Left colon (tissue), 2 donors: ENCODE data around the gene AGPAT3. TPM values are rescaled to one million over a fixed set of nuclear protein-coding genes. Genes with fewer than 3 reads are reported as not detected.

Source experiments
- ATAC-seq: fragments of 200-7000 bp; cut with Tn5 transposase; one replicate; pipeline ENCODE4 v1.9.1; 2020; ENCODE audit warnings: mild to moderate bottlenecking, moderate library complexity
- DNase-seq, 2 donors: peaks; one replicate each; pipeline ENCODE4 v3.0.0-alpha.2; 2020
- intact Hi-C, 2 donors: fragments of 100-400 bp; cut with DNase I in 1 of 2; cut with micrococcal nuclease in 1 of 2; formaldehyde crosslinking; loops; one replicate each; pipeline versions ENCODE4 v1.11.2 to v1.14.0; 2022; cut with DNase I, micrococcal nuclease
- total RNA-seq, 2 donors: library from RNA; stranded (reverse); fragmentation: NEBNext Ultra II Directional; extraction: Animal tissue kit (Norgen Biotek cat#: 25700); gene quantifications; one replicate each; pipeline ENCODE4 v1.2.1, GENCODE V29; 2021
- donor health status: DM: no; HTN: no; CAD: no.
- donor health status: DM: yes; HTN: yes; CAD: no.

Gene AGPAT3
- total RNA-seq, 2 donors from 2014 or later: 97.5 to 105 TPM

- intact Hi-C loops: loop anchor here in 1 of 2 donors (5.0 kb wide), 1 partner anchor 163 kb away; no protein-coding TSS in a partner anchor
- peak; percentile 66 to 85 for DNase-seq
- ATAC-seq: peak; percentile 80
Observed at GRCh38 chr21:43975469-43976098, 110.6 kb downstream of the AGPAT3 start.

- intact Hi-C loops: loop anchor here in 1 of 2 donors (5.0 kb wide), 1 partner anchor 164 kb away; no protein-coding TSS in a partner anchor
- ATAC-seq (no peak), DNase-seq (no peak)
Observed at GRCh38 chr21:43976661-43977060, 111.6 kb downstream of the AGPAT3 start.

GRCh38 chr21:43978060-43978459, 113.0 kb downstream of the AGPAT3 start:
- ATAC-seq: no peak
- no peak for DNase-seq
- intact Hi-C loops: loop anchor here in 1 of 2 donors (5.0 kb wide), 1 partner anchor 166 kb away; no protein-coding TSS in a partner anchor

GRCh38 chr21:43979654-43980053, 114.6 kb downstream of the AGPAT3 start:
- DNase-seq: no peak
- ATAC-seq: no peak
- intact Hi-C loops: loop anchor here in 1 of 2 donors (5.0 kb wide), 1 partner anchor 167 kb away; no protein-coding TSS in a partner anchor

GRCh38 chr21:43981151-43981870, 116.3 kb downstream of the AGPAT3 start:
- intact Hi-C loops: no loop called here
- DNase-seq: no peak
- no peak for ATAC-seq

GRCh38 chr21:43981871-43982210, 116.8 kb downstream of the AGPAT3 start:
- DNase-seq (no peak), ATAC-seq (no peak)
- intact Hi-C loops: no loop called here

GRCh38 chr21:43982489-43983078, 117.6 kb downstream of the AGPAT3 start:
- intact Hi-C loops: no loop called here
- DNase-seq: no peak
- no peak for ATAC-seq

- intact Hi-C loops: no loop called here
- ATAC-seq (no peak), DNase-seq (no peak)
Observed at GRCh38 chr21:43983390-43983789, 118.4 kb downstream of the AGPAT3 start.

GRCh38 chr21:43983860-43984420, 118.9 kb downstream of the AGPAT3 start:
- ATAC-seq: no peak
- DNase-seq: no peak
- intact Hi-C loops: no loop called here

GRCh38 chr21:43984905-43985689, 120.1 kb downstream of the AGPAT3 start:
- intact Hi-C loops: no loop called here
- no peak for DNase-seq
- peak; percentile 11 for ATAC-seq

- intact Hi-C loops: no loop called here
- ATAC-seq (peak; percentile 16), DNase-seq (no peak)
Observed at GRCh38 chr21:43985690-43986251, 120.7 kb downstream of the AGPAT3 start.

GRCh38 chr21:43986544-43987451, 121.8 kb downstream of the AGPAT3 start:
- no peak for DNase-seq
- intact Hi-C loops: no loop called here
- ATAC-seq: no peak

GRCh38 chr21:43987509-43987908, 122.5 kb downstream of the AGPAT3 start:
- ATAC-seq (no peak), DNase-seq (no peak)
- intact Hi-C loops: no loop called here

- no peak for DNase-seq
- intact Hi-C loops: no loop called here
- ATAC-seq: no peak
Observed at GRCh38 chr21:43988016-43988415, 123.0 kb downstream of the AGPAT3 start.

- intact Hi-C loops: no loop called here
- ATAC-seq (no peak), DNase-seq (no peak)
Observed at GRCh38 chr21:43988506-43989230, 123.6 kb downstream of the AGPAT3 start.

GRCh38 chr21:43989401-43989800, 124.4 kb downstream of the AGPAT3 start:
- intact Hi-C loops: no loop called here
- ATAC-seq (no peak), DNase-seq (no peak)

GRCh38 chr21:43991447-43991991, 126.5 kb downstream of the AGPAT3 start:
- intact Hi-C loops: no loop called here
- ATAC-seq: no peak
- no peak for DNase-seq
